Mammary microvascular endothelial cell (primary cell): ENCODE data around the gene DNAJA1. TPM values are rescaled to one million over a fixed set of nuclear protein-coding genes. Genes with fewer than 3 reads are reported as not detected.

Experiments used
- total RNA-seq: library from RNA; depleted of rRNA; stranded (reverse); fragments of >200 nt; gene quantifications from 2 replicates; pipeline ENCODE4 v1.2.3, GENCODE V29; 2015

DNAJA1 gene
- 248 and 274 TPM in 2 replicates for total RNA-seq

DNA sequence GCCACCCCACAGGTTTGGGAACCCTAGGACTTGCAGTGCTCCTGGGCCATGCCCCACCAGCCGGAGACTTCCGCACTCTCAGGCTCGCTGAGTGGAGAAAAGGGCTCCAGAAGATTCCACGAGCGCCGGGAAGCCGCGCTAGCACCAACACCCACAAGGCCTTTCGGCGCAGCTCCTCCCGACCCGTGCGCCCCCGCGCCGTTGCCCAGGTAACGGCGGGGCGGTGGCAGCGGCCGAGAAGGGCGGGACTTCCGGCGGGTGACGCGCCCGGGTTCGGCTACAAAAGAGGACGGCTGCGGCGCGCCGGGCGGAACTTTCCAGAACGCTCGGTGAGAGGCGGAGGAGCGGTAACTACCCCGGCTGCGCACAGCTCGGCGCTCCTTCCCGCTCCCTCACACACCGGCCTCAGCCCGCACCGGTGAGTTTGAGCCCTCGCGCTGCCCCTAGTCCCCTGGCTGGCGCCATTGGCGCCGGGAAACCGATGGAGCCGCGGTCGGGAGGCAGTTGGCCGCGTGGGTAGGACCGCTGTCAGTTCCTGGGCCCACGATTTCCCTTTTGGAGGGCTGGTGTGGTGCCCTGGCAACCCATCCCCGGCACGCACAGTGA is at the start of gene DNAJA1:
DNAJA1 (plus strand) TSS at position 308 of the 606 bp plus-strand sequence. CDS start 1,212 bp downstream, outside the sequence.

GRCh38 chr9:33076046-33077004 is 51.3 kb downstream of the DNAJA1 start, which contains the start of gene SMU1:
Gene SMU1 (minus strand): TSS chr9:33076674. CDS start chr9:33076608, 66 bp downstream.

Other genes starting within 250 kb of the DNAJA1 start
- not detected in 2 replicates for gene TMEM215, start 241.7 kb upstream of the DNAJA1 start, total RNA-seq
- 24.9 and 25.6 TPM in 2 replicates for gene APTX, start 23.6 kb upstream of the DNAJA1 start, total RNA-seq
- gene SMU1, start 51.4 kb downstream of the DNAJA1 start, total RNA-seq: 17.9 and 18.7 TPM in 2 replicates
- 30.3 and 36.7 TPM in 2 replicates for gene B4GALT1, start 142.1 kb downstream of the DNAJA1 start, total RNA-seq
- gene SPINK4, start 214.9 kb downstream of the DNAJA1 start, total RNA-seq: not detected in 2 replicates
- 47.0 and 67.6 TPM in 2 replicates for gene BAG1, start 239.4 kb downstream of the DNAJA1 start, total RNA-seq
- 70.3 and 77.7 TPM in 2 replicates for gene CHMP5, start 239.8 kb downstream of the DNAJA1 start, total RNA-seq